ENCODE data around the gene NRL. TPM values are rescaled to one million over a fixed set of nuclear protein-coding genes. Genes with fewer than 3 reads are reported as not detected.

NRL gene
- total RNA-seq, 4 donors from 2014 or later: 1.1 to 2.9 (median 1.6) TPM; not detected in 1

DNA sequence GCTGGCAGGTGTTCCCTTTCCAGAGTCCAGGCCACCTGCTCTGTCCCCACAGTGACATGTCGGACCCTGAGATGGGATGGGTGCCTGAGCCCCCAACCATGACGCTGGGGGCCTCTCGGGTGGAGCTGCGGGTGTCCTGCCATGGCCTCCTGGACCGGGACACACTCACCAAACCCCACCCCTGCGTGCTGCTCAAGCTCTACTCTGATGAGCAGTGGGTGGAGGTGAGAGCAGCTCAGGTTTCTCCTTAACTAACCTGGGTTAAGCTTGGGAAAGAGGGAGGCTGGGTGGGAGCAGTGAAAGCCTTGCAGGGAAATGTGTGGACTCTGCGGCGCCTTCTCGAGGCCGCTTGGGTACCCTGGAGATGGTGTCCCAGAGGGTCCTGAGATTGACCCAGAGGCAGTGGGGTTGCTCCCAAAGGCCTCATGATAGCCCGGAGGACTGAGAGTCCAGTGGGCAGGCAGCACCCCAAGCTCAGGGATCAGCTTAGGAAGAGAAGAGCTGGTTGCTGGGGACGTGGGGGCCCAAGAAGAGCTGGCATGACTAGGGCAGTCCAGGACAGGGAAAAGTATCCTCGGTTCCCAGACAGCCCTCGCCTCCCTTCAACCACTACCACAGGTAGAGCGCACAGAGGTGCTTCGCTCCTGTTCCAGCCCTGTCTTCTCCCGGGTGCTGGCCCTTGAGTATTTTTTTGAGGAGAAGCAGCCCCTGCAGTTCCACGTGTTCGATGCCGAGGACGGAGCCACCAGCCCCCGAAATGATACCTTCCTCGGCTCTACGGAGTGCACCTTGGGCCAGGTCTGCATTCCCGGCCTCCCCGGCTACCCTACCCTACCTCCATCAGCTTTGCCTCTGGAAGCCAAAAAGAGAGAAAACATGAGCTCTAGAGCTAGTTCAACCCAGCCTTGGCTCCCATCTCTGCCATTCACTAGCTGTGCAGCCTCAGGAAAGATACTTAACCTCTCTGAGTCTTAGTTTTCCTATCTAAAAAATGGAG, 41.6 kb downstream of the NRL start:
- Histone ChIP-seq H3K27me3 (peaks cover 4% of the 10 kb centered on the region), H3K9me3 (no peaks in the 10 kb centered on the region), H3K27ac (no peak overlapping the region), H3K36me3 (no peaks in the 10 kb centered on the region), H3K4me3 (no peak overlapping the region), H3K4me1 (peaks cover 0 to 16% (median 9%) of the 10 kb centered on the region in 4 donors)
- intact Hi-C loops (cut with DNase I; ENCODE audit: low total_unique reads) (no loop called here), in situ Hi-C loops (cut with MboI; ENCODE audit: low pct_ligation_motif_present in 1 of 4, low pct_unique_long_range_greater_than_20kb in 1 of 4, low sequenced_read_pairs in 3 of 4) (no loop called here)
- WGBS, 2 donors (ENCODE audit: low coverage in 1 of 2): 83% methylated on average over 24 of the region's 26 CpGs; no CpG with 5 or more reads in 1 of the 2 donors
- DNase-seq: no peak
- TF ChIP-seq EP300 (IDR thresholded peaks at IDR 0.05; ENCODE audit: low read depth) (no peak), POLR2AphosphoS5 (IDR thresholded peaks at IDR 0.05) (no peak), POLR2A (IDR thresholded peaks at IDR 0.05) (no peak)
- TF ChIP-seq, protein P1, sequence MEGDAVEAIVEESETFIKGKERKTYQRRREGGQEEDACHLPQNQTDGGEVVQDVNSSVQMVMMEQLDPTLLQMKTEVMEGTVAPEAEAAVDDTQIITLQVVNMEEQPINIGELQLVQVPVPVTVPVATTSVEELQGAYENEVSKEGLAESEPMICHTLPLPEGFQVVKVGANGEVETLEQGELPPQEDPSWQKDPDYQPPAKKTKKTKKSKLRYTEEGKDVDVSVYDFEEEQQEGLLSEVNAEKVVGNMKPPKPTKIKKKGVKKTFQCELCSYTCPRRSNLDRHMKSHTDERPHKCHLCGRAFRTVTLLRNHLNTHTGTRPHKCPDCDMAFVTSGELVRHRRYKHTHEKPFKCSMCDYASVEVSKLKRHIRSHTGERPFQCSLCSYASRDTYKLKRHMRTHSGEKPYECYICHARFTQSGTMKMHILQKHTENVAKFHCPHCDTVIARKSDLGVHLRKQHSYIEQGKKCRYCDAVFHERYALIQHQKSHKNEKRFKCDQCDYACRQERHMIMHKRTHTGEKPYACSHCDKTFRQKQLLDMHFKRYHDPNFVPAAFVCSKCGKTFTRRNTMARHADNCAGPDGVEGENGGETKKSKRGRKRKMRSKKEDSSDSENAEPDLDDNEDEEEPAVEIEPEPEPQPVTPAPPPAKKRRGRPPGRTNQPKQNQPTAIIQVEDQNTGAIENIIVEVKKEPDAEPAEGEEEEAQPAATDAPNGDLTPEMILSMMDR (IDR thresholded peaks at IDR 0.05): no peak

DNA sequence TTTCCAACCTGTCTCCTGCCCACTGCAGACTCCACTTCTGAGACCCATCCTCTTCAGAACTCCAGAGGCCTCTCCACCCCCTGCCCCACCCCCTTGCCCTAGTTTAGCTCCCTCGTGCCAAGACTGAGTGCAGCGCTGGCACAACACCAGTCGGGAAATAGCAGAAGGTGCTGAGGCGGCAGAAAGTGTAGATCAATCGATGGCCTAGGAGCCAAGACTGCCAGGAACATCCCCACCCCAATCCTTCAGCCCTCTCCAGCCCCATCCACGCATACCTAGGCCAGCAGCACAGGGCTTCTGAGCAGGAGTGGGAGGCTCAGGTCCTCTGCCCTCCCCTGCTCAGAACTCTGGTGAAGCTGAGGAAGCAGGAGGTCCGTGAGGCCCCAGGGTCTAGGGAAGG, 42.3 kb downstream of the NRL start:
- TF ChIP-seq, protein P1 (IDR thresholded peaks at IDR 0.05): no peak
- TF ChIP-seq POLR2A (IDR thresholded peaks at IDR 0.05): no peak
- no peak for TF ChIP-seq EP300 (IDR thresholded peaks at IDR 0.05; ENCODE audit: low read depth)
- TF ChIP-seq POLR2AphosphoS5 (IDR thresholded peaks at IDR 0.05): no peak
- Histone ChIP-seq H3K4me3 (no peak overlapping the region), H3K36me3 (no peaks in the 10 kb centered on the region), H3K27ac (no peak overlapping the region), H3K9me3 (no peaks in the 10 kb centered on the region), H3K27me3 (peaks cover 4% of the 10 kb centered on the region), H3K4me1 (peaks cover 1 to 21% (median 11%) of the 10 kb centered on the region in 4 donors)
- DNase-seq: no peak
- in situ Hi-C loops (cut with MboI; ENCODE audit: low pct_ligation_motif_present in 1 of 4, low pct_unique_long_range_greater_than_20kb in 1 of 4, low sequenced_read_pairs in 3 of 4) (no loop called here), intact Hi-C loops (cut with DNase I; ENCODE audit: low total_unique reads) (no loop called here)
- WGBS, 2 donors (ENCODE audit: low coverage in 1 of 2): 39% methylated on average over 7 of the region's 7 CpGs; no CpG with 5 or more reads in 1 of the 2 donors

DNA sequence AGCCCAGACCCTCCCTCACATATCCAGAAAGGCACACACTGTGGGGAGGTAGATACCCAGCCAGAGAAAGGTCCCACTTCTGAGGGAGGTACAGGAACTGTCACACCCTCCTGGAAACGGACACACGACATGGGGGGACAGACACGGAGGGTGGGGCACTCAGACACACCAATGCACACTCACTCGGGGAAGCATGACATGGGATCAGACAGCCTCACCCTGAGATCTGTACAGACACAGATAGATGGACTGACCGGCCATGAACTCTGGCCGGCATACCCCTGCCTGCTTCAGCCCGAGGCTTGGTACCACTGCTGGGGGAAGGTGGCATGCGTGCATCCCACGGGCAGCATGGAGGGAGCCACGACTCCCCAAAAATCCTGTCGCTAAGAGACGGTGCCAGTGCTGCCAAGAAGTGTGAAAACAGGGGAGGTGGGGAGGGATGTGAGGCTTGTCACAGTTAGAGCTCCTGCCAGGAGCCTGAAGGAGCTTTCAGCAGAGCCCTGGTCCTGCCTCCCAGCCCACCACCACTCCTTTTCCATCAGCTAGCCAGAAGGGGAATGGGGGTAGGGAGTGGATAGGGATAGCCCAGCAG, 42.8 kb downstream of the NRL start:
- Histone ChIP-seq H3K27me3 (peaks cover 4% of the 10 kb centered on the region), H3K4me1 (peaks cover 6 to 26% (median 15%) of the 10 kb centered on the region in 4 donors), H3K27ac (no peak overlapping the region), H3K9me3 (no peaks in the 10 kb centered on the region), H3K36me3 (no peaks in the 10 kb centered on the region), H3K4me3 (no peak overlapping the region)
- intact Hi-C loops (cut with DNase I; ENCODE audit: low total_unique reads) (no loop called here), in situ Hi-C loops (cut with MboI; ENCODE audit: low pct_ligation_motif_present in 1 of 4, low pct_unique_long_range_greater_than_20kb in 1 of 4, low sequenced_read_pairs in 3 of 4) (no loop called here)
- peak; percentile 34 for DNase-seq
- 61% methylated on average over 10 of the region's 12 CpGs; no CpG with 5 or more reads in 1 of the 2 donors for WGBS, 2 donors (ENCODE audit: low coverage in 1 of 2)
- TF ChIP-seq, protein P1 (IDR thresholded peaks at IDR 0.05): no peak
- no peak for TF ChIP-seq POLR2AphosphoS5 (IDR thresholded peaks at IDR 0.05)
- TF ChIP-seq POLR2A (IDR thresholded peaks at IDR 0.05): no peak
- TF ChIP-seq EP300 (IDR thresholded peaks at IDR 0.05; ENCODE audit: low read depth): no peak

DNA sequence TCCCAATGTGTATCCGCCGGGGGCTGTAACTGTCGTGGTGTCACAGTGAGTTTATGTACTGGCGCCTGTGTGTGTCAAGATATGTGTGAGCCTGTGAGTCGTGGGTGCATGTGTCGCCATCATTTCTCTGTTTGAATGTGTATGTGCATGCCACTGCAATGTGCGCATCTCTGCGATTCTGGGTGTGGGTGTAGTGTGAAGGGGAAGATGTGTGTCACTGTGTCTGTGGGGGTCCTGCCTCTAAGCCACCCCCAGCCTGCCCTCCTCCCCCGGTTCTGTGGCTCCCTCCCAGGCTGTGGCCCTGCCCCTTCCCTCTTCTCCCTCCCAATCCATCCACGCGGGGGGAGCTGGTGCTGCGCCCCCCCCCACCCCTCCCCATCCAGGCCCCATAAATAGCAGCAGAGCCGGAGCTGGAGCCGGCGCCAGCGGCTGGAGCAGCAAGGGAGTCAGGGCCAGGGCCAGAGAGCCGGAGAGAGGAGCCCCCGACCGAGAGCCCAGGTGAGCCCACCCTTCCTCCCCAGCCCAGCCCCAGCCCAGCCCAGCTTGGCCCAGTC, 43.5 kb downstream of the NRL start, which contains the start of gene CPNE6:
TSS of gene CPNE6 (plus strand) at position 419 of the 554 bp plus-strand sequence. CDS start 1,375 bp downstream, outside the sequence.
- Histone ChIP-seq H3K27me3 (peaks cover 4% of the 10 kb centered on the region), H3K9me3 (no peaks in the 10 kb centered on the region), H3K27ac (no peak within 1 kb of the TSS), H3K4me3 (no peak within 1 kb of the TSS), H3K4me1 (peaks cover 6 to 33% (median 18%) of the 10 kb centered on the region in 4 donors), H3K36me3 (no peaks in the 10 kb centered on the region)
- no peak for DNase-seq
- intact Hi-C loops (cut with DNase I; ENCODE audit: low total_unique reads) (no loop called here), in situ Hi-C loops (cut with MboI; ENCODE audit: low pct_ligation_motif_present in 1 of 4, low pct_unique_long_range_greater_than_20kb in 1 of 4, low sequenced_read_pairs in 3 of 4) (no loop called here)
- TF ChIP-seq, protein P1 (IDR thresholded peaks at IDR 0.05): no peak
- TF ChIP-seq POLR2A (IDR thresholded peaks at IDR 0.05) (no peak), EP300 (IDR thresholded peaks at IDR 0.05; ENCODE audit: low read depth) (no peak), POLR2AphosphoS5 (IDR thresholded peaks at IDR 0.05) (no peak)
- WGBS, 2 donors (ENCODE audit: low coverage in 1 of 2): 65% methylated on average over 14 of the region's 19 CpGs; no CpG with 5 or more reads in 1 of the 2 donors

Measured in transverse colon (tissue), 4 donors.